Karpas-422 (cell line): ENCODE data around the gene CNPPD1. TPM values are rescaled to one million over a fixed set of nuclear protein-coding genes. Genes with fewer than 3 reads are reported as not detected.

Source experiments
- DNase-seq: peaks from one replicate; pipeline ENCODE4 v3.0.0-alpha.2; 2015
- H2AFZ ChIP-seq: fragments of 200-600 bp; sonication (generic); 2 replicates; pipeline ENCODE4 v1.6.1; 2014; ENCODE audit warnings: antibody characterized with exemption, low read length, mixed read lengths
- H3K27ac ChIP-seq: fragments of 200-600 bp; sonication (generic); 2 replicates; pipeline ENCODE4 v1.5.1; 2014; ENCODE audit warnings: mild to moderate bottlenecking, low read length, moderate library complexity
- H3K27me3 ChIP-seq: fragments of 200-600 bp; sonication (generic); 2 replicates; pipeline ENCODE4 v1.6.1; 2014; ENCODE audit warnings: low read length, mixed read lengths
- H3K36me3 ChIP-seq: fragments of 200-600 bp; sonication (generic); 2 replicates; pipeline ENCODE4 v1.6.1; 2014; ENCODE audit warnings: low read length, mixed read lengths; ENCODE audit not compliant: insufficient read depth
- H3K4me1 ChIP-seq: fragments of 200-600 bp; sonication (generic); 2 replicates; pipeline ENCODE4 v1.6.1; 2014; ENCODE audit warnings: mild to moderate bottlenecking, low read length, mixed read lengths
- H3K4me2 ChIP-seq: fragments of 200-600 bp; sonication (generic); 2 replicates; pipeline ENCODE4 v1.6.1; 2014; ENCODE audit warnings: low read length, low read depth, mild to moderate bottlenecking; ENCODE audit not compliant: poor library complexity, severe bottlenecking
- H3K4me3 ChIP-seq: fragments of 200-600 bp; sonication (generic); 2 replicates; pipeline ENCODE4 v1.5.1; 2014; ENCODE audit warnings: mild to moderate bottlenecking, antibody characterized with exemption, low read length, mixed read lengths
- H3K79me2 ChIP-seq: fragments of 200-600 bp; sonication (generic); 2 replicates; pipeline ENCODE4 v1.6.1; 2014; ENCODE audit warnings: mild to moderate bottlenecking, low read length, mixed read lengths
- H3K9ac ChIP-seq: fragments of 200-600 bp; sonication (generic); 2 replicates; pipeline ENCODE4 v1.6.0; 2014; ENCODE audit warnings: low read length
- H3K9me2 ChIP-seq: fragments of 200-600 bp; sonication (generic), shearing (Covaris generic); replicated peaks from 2 replicates; pipeline ENCODE4 v1.6.0; 2014; ENCODE audit warnings: mild to moderate bottlenecking, low read length, moderate library complexity; ENCODE audit not compliant: insufficient read depth
- H3K9me3 ChIP-seq: fragments of 300-700, 200-600 bp; sonication (generic); 2 replicates; pipeline ENCODE4 v1.6.1; 2014; ENCODE audit warnings: low read length, mixed read lengths
- H4K20me1 ChIP-seq: fragments of 200-600 bp; sonication (generic); 2 replicates; pipeline ENCODE4 v1.6.1; 2014; ENCODE audit warnings: mild to moderate bottlenecking, antibody characterized with exemption, low read length, low read depth; ENCODE audit not compliant: insufficient read depth
- total RNA-seq: library from RNA; depleted of rRNA; stranded (reverse); fragments of >200 nt; shearing (Covaris generic); gene quantifications from 2 replicates; pipeline ENCODE4 v1.2.3, GENCODE V29; 2014; ENCODE audit warnings: low replicate concordance

Gene CNPPD1
- total RNA-seq, 1 experiment from 2014 or later: 38.7 TPM

GRCh38 chr2:219213026-219213415, 36.3 kb upstream of the CNPPD1 start:
- Histone ChIP-seq H3K9ac (no peak overlapping the region), H3K9me2 (no peaks in the 10 kb centered on the region), H4K20me1 (no peaks in the 10 kb centered on the region), H3K4me3 (no peak overlapping the region), H3K27me3 (no peaks in the 10 kb centered on the region), H3K9me3 (no peaks in the 10 kb centered on the region), H3K27ac (no peak overlapping the region), H3K4me1 (peaks cover 15% of the 10 kb centered on the region), H3K36me3 (peaks cover 31% of the 10 kb centered on the region), H3K79me2 (peaks cover 22% of the 10 kb centered on the region), H3K4me2 (no peak overlapping the region), H2AFZ (no peak overlapping the region)
- peak; percentile 6 for DNase-seq

GRCh38 chr2:219210886-219211362, 34.2 kb upstream of the CNPPD1 start:
- H3K36me3 ChIP-seq: peaks cover 31% of the 10 kb centered on the region
- H3K4me1 ChIP-seq: peaks cover 14% of the 10 kb centered on the region
- H3K4me3 ChIP-seq: no peak overlapping the region
- H3K27me3 ChIP-seq: no peaks in the 10 kb centered on the region
- H3K9ac ChIP-seq: no peak overlapping the region
- 0 out of 2 replicates have a peak, but pooled peaks cover 6% of the 10 kb centered on the region for H3K79me2 ChIP-seq
- DNase-seq: peak; percentile 32
- no peak overlapping the region for H2AFZ ChIP-seq
- H4K20me1 ChIP-seq: no peaks in the 10 kb centered on the region
- H3K9me3 ChIP-seq: no peaks in the 10 kb centered on the region
- no peak overlapping the region for H3K27ac ChIP-seq
- H3K9me2 ChIP-seq: no peaks in the 10 kb centered on the region
- H3K4me2 ChIP-seq: no peak overlapping the region

- H3K4me3 ChIP-seq: no peak overlapping the region
- H3K4me1 ChIP-seq: peaks cover 16% of the 10 kb centered on the region
- H3K9me2 ChIP-seq: no peaks in the 10 kb centered on the region
- no peak overlapping the region for H2AFZ ChIP-seq
- H3K9me3 ChIP-seq: no peaks in the 10 kb centered on the region
- no peak overlapping the region for H3K4me2 ChIP-seq
- 0 out of 2 replicates have a peak, but pooled peaks cover 2% of the 10 kb centered on the region for H3K79me2 ChIP-seq
- H3K9ac ChIP-seq: no peak overlapping the region
- H4K20me1 ChIP-seq: no peaks in the 10 kb centered on the region
- no peaks in the 10 kb centered on the region for H3K27me3 ChIP-seq
- DNase-seq: peak; percentile 10
- no peak overlapping the region for H3K27ac ChIP-seq
- peaks cover 31% of the 10 kb centered on the region for H3K36me3 ChIP-seq
Measured at GRCh38 chr2:219210196-219210885, 33.6 kb upstream of the CNPPD1 start.

- H3K27ac ChIP-seq: no peak overlapping the region
- no peaks in the 10 kb centered on the region for H3K27me3 ChIP-seq
- H3K36me3 ChIP-seq: peaks cover 23% of the 10 kb centered on the region
- no peak overlapping the region for H3K4me3 ChIP-seq
- peaks cover 4% of the 10 kb centered on the region for H3K9me3 ChIP-seq
- no peak overlapping the region for H3K9ac ChIP-seq
- no peaks in the 10 kb centered on the region for H3K9me2 ChIP-seq
- H3K4me1 ChIP-seq: peaks cover 16% of the 10 kb centered on the region
- H3K4me2 ChIP-seq: no peak overlapping the region
- H2AFZ ChIP-seq: no peak overlapping the region
- no peaks in the 10 kb centered on the region for H3K79me2 ChIP-seq
- DNase-seq: peak; percentile 34
- no peaks in the 10 kb centered on the region for H4K20me1 ChIP-seq
Measured at GRCh38 chr2:219209236-219210195, 32.8 kb upstream of the CNPPD1 start.

GRCh38 chr2:219207884-219208740, 31.4 kb upstream of the CNPPD1 start:
- Histone ChIP-seq H3K4me1 (peaks cover 16% of the 10 kb centered on the region), H3K9me3 (peaks cover 6% of the 10 kb centered on the region), H3K36me3 (peaks cover 13% of the 10 kb centered on the region), H2AFZ (no peak overlapping the region), H3K4me2 (peak overlapping the region; percentile 85), H4K20me1 (no peaks in the 10 kb centered on the region), H3K9ac (peak overlapping the region; percentile 86), H3K27me3 (no peaks in the 10 kb centered on the region), H3K27ac (no peak overlapping the region), H3K9me2 (no peaks in the 10 kb centered on the region), H3K79me2 (no peaks in the 10 kb centered on the region), H3K4me3 (peak overlapping the region; percentile 76; the same call in 1 of the 2 replicates)
- DNase-seq: peak; percentile 37

GRCh38 chr2:219207134-219207883, 30.6 kb upstream of the CNPPD1 start:
- peaks cover 6% of the 10 kb centered on the region for H3K9me3 ChIP-seq
- no peaks in the 10 kb centered on the region for H4K20me1 ChIP-seq
- no peak overlapping the region for H2AFZ ChIP-seq
- H3K4me2 ChIP-seq: peak overlapping the region; percentile 85
- H3K27me3 ChIP-seq: no peaks in the 10 kb centered on the region
- peak; percentile 41 for DNase-seq
- H3K4me1 ChIP-seq: peaks cover 16% of the 10 kb centered on the region
- H3K9ac ChIP-seq: peak overlapping the region; percentile 86
- H3K4me3 ChIP-seq: peak overlapping the region; percentile 76
- H3K36me3 ChIP-seq: peaks cover 9% of the 10 kb centered on the region
- H3K79me2 ChIP-seq: no peaks in the 10 kb centered on the region
- H3K27ac ChIP-seq: peak overlapping the region; percentile 68; the same call in 1 of the 2 replicates
- no peaks in the 10 kb centered on the region for H3K9me2 ChIP-seq

- Histone ChIP-seq H3K27me3 (no peaks in the 10 kb centered on the region), H3K9ac (peak within 1 kb of the TSS; percentile 86), H3K4me3 (peak within 1 kb of the TSS; percentile 76), H3K9me2 (no peaks in the 10 kb centered on the region), H4K20me1 (no peaks in the 10 kb centered on the region), H3K27ac (peak within 1 kb of the TSS; percentile 68), H3K9me3 (peaks cover 6% of the 10 kb centered on the region), H3K4me1 (peaks cover 16% of the 10 kb centered on the region), H3K36me3 (peaks cover 9% of the 10 kb centered on the region), H2AFZ (peak within 1 kb of the TSS; percentile 80), H3K79me2 (no peaks in the 10 kb centered on the region), H3K4me2 (peak within 1 kb of the TSS; percentile 85)
- peak; percentile 98 for DNase-seq
Measured at GRCh38 chr2:219206328-219207133, 29.8 kb upstream of the CNPPD1 start, which contains the start of gene ZFAND2B. Gene ZFAND2B (plus strand): TSS chr2:219206782. CDS start chr2:219206988, 206 bp downstream.
